NCI-H1417 treated with DMSO at 0.1 percent for 48 hours (cell line): ENCODE results near the gene CCDC83.
"Not testable (repeated sequence)": the region's sequence is repeated elsewhere in the genome, so short reads cannot be mapped to it uniquely, and the experiment has no call there.

Experiments used
- DNase-seq: peaks from one replicate; lab custom pipeline; 2025; lab: John Stamatoyannopoulos, UW

Gene CCDC83

DNA sequence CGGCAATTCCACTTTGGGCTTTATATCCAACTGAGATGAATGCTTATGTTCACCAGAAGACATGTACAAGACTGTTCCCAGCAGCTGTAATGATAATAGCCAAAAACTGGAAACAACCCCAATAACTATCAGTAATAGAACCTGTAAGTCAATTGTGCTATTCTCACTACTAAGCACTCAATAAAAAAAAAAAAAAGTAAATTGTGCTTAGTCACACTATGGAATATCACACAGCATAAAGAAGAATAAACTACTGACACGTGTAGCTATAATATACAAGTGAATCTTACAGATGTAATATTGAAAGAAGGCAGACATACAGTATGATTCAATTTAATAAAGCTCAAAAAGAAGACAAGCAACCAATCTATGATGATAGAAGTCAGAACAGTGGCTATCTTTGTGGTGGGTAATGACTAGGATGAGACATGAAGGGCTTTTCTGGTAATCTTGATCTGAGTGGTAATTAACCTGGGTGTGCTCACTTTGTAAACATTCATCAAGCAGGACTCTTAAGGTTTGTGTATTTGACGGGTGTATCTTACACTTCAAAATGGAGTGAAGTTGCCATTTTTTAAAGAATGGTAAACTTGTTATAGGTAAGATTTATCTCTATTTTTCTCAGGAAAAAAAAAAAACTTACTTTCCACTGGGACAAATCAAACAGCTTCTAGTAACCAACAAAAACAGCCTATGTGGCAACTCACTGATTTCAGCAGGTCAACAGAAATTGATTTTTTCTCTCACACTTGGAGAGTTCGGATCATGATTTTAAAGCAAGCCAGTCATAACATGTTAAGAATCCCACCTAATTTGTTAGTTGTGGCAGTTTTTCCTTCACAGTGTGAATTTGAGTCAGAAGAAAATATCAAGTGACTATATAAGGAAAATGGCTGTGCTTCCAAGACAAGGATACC is 84.2 kb downstream of the CCDC83 start:
- DNase-seq: no peak

DNA sequence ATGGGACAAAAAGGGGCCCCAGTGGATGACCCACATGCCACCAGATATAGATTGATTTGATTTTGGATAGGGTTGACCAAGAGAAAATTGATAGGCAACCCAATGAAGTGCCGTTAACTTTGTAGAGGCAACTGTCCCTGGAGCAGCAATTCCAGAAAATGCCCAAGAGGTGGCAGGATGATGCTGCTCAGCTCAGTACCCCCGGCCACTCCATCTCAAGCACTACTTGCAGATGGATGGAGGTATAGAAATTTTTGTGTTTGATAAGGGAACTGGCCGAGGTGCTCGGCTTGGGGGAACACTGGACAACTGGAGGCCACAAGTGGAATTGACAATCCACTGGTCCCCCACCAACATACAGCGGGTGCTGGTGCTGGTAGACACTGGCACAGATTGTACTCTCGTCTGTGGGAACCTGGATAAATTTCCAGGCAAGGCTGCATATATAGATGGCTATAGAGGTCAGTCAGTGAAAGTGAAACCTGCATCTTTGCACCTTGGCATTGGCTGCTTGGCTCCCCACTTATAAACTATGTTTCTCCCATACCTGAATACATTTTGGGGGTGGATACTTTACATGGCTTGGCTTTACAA is 86.3 kb downstream of the CCDC83 start:
- no peak for DNase-seq

DNA sequence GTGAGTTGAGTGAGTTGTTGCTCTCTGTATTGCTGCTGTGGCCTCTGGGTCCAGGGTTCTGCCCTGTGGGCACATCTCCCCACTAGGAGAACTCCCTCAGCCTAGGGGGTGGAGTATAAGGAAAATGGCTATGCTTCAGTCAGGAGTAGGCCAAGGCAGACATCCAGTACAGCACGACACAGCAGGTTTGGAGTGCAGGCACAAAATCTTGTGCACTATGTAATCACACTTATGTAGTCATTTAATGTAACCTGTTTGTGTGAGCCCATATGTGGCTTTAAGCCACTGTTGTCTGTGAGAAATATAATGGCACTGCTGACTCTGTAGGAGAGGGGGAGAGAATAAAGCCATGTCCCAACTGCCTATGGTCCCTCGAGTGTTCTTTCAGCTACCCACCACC is 90.1 kb downstream of the CCDC83 start:
- no peak for DNase-seq

DNA sequence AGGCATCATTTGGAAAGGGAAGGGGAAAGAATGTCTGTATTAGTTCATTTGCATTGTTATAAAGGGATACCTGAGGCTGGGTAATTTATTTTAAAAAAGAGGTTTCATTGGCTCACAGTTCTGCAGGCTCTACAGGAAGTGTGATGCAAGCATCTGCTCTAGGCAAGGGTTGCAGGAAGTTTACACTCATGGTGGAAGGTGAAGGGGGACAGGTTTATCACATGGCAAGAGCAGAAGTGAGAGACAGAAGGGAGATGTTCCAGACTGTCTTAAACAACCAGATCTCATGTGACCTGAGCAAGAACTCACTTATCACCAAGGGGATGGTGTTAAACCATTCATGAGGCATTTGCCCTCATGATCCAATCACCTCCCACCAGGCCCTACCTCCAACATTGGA is 90.6 kb downstream of the CCDC83 start:
- DNase-seq: no peak

DNA sequence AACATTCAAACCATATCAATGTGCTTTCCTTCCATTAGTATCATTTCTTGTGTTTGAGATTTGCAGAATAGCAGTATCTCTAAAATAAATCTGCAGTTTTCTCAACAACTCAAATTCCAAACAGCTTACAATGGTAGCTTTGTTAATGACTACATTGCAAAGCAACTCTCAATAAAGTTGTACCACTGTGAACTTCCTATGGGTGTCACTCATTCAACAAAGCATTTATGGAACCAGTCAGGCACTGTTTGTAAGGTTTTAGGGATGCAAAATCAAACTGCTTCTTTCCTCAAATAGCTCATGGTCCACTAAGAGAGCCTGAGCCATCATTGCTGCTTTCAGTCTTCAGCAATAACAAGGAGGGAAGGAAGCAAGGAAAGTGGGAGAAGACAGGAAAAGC is 91.0 kb downstream of the CCDC83 start:
- no peak for DNase-seq

DNA sequence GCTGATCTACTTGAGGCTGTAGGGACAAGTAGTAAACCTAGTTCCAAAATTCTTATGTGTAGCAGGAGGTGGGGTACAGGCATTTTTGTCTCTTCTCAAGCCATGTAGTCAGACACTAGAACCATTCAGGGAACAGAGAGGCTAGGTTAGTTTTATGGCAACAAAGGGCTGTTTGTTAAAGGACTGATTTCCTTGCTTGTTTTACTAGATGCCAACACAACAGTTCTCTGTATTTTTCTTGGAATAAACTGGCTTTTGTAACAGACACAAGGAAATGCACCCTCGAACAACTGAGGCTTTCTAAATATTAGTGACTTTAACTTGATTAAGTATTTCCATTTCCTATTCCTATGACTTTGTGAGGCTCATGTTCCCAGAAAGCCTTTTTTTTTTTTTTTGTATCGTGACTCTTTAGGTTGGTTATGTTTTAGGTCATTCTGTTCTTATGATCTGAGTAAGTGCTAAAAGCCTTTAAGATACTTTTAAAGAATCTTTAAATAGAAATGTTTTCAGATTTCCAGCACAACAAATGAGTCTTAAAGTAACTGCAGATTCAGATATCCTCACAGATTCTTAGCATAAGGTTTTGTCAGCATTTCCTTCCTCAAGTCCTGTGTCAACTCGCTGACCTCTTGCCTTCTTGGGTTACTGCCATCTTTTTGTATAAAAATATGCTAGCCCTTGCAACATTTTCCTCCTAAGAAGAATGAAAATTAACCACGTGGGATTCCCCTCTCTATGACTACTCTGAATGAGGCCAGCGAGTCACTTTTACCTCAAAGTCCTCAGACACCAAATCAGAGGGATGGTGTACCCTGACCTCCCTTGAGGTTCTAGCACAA is 92.5 kb downstream of the CCDC83 start:
- DNase-seq: no peak

DNA sequence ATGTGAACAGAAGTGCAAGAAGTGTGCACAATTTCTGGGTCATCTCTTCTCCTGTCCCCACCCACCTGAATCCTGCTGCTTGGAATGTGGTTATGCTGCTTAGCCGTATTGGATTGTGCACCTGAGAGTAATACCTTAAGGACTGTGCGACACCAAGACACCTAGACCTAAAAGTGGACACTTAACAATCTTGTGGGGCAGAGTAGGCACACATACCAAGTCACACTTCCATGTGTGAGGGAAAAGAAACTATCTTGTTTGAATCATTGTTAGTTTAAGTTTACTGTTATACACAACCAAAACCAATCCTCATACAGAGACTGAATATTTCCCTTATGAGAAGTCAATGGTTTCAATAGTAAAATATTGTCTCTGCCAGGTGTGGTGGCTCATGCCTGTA is 93.7 kb downstream of the CCDC83 start:
- no peak for DNase-seq

DNA sequence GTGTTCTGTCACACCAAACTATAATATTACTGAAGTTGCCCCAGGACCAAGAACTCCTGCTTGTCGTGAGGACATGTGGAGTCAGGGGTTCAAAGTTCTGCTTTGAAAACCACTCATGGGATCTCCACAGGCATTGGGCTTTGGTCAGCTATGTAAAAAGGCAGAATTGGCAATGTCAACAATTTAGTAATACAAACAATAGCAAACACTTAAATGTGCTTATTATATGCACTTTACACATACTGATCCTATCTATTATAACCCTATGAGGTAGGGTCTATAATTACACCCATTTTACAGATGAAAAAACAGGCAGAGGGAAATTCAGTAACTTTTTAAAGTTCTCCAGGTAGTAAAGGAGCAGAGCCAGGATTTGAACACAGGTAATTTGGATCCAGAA is 94.6 kb downstream of the CCDC83 start:
- DNase-seq: no peak

DNA sequence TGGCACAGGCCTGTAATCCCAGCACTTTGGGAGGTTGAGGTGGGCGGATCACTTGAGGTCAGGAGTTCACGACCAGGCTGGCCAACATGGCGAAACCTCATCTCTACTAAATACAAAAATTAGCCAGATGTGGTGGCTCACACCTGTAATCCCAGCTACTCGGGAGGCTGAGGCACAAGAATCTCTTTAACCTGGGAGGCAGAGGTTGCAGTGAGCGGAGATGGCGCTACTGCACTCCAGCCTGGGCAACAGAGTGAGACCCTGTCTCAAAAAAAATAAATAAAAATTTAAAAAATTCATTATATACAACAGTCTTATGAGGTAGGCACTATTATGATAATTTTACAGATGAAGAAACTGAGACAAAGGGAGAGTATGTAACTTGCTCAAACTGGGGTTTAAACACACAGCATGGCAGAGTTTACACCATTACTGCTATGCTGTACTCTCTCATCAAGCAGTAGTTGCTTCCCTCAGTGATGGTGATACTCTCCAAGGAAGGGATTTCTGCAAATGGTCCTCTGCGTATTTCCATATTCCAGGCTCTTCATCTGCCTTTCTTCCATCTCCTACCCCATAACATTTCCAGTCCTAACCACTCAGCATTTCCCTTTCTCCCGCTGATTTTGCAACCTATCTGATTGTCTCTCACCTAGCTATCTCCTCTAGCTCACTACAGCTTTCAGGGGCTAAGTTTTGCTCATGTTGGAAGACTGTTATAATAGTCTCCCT is 95.3 kb downstream of the CCDC83 start:
- no peak for DNase-seq

DNA sequence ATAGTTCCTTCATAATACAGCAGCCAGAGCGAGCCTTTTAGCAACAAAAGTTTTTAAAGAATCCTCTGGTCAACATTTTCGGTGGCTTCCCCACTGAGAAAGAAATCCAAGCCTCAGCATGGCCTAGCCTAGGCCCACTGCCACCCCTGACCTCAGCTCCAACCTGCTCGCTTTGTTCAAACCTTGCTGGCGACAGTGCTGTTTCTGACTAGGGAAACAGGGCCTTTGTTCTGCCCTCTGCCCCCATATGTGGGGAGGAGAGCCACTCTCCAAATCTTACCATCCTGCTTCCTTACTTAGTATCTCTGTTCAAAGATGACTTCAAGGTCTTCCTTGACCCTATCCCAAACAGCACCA is 95.8 kb downstream of the CCDC83 start:
- DNase-seq: no peak

DNA sequence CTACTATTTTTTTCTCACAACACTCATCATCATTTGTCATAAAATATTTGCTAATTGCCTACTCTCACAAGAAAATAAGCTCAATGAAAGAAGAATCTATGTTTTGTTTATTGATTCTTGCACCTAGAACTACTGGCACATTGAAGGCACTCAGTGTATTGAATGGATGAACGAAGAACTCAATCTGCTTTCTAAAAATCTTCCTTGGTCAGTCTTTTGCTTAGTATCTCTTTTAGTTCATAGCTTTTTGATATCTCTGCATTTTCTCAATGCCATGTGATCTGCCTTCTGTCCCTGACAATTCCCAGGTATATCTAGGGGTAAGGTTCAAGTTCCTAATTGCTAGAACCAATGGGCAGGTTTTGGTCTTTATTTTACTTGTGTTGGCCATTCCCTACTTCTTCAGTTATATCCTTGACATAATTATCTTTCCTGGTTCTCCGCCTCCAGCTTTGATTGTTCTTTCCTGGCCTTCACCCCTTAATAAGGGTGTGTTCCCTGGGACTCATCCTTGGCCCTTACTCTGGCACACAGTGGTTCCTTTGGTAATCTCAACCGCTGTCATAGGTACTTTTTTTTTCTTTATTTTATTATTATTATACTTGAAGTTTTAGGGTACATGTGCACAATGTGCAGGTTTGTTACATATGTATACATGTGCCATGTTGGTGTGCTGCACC is 96.4 kb downstream of the CCDC83 start:
- no peak for DNase-seq

DNA sequence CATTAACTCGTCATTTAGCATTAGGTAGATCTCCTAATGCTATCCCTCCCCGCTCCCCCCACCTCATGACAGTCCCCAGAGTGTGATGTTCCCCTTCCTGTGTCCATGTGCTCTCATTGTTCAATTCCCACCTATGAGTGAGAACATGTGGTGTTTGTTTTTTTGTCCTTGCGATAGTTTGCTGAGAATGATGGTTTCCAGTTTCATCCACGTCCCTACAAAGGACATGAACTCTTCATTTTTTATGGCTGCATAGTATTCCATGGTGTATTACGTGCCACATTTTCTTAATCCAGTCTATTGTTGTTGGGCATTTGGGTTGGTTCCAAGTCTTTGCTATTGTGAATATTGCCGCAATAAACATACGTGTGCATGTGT is 96.9 kb downstream of the CCDC83 start:
- not testable (repeated sequence) for DNase-seq

DNA sequence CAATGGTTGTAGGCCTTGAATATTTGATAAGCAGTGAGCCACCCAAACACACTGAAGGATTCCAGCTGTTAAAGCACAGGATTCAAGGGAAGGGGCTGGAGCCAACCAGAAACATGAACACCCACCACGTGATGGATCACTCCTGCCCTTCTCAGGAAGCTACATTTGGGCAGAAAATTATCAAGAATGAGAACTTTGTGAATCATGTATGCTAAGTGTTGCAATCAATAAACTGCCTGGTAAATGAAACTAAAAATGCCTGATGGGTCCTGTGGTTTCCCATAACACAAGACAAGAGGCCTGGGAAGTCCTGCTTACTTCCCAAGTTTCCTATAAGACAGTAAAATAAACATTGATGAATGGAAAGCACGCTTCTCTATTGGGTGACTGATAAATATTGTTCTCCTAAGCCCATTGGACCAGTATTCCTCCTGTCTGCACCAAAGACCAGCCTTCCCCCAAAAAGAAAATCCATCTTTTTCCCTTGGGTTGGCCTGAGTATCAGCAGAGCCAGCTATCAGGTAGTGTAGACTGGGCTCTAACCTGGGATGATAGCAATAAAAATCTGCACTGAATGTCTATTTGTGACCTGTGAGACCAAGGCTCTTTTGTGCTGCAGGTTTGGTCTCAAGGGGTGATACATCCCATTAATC is 98.4 kb downstream of the CCDC83 start:
- no peak for DNase-seq

DNA sequence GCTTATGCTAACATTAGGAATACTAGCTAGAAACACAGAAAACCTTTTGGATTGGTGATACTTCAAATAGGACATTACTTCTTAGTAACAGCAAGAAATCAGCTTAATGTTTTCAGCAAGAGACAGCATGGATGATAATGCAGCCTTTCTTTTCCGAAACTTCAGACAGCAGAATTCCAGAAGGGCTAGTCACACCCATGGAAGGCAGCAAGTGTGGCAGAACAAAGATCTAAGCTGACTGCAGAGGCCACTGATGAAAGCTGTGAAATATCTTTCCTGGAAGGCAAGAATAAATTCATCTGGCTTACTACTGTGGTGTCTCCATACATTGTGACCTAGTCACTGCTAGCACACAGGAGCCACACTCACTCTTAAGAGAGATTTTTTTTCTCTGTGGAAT is 100.3 kb downstream of the CCDC83 start:
- DNase-seq: no peak

DNA sequence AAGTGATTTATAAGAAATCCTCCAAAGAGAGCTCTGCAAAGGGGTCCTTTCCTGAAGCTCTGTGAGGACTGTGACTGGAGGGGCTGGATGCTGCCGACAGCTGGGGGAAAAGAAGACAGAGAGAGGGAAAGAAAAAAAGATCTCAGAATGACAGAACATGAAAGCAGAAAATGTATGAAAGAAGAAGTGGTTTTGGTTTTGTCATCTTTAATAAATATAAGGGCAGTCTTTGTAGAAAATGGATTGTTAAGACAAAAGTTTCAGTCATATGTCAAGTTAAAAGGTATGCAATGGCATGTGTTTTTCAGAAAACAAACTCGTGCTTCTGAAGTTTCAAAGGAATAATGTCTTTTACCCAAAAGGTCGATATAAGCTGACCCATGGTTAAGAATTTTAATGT is 105.5 kb downstream of the CCDC83 start:
- no peak for DNase-seq

DNA sequence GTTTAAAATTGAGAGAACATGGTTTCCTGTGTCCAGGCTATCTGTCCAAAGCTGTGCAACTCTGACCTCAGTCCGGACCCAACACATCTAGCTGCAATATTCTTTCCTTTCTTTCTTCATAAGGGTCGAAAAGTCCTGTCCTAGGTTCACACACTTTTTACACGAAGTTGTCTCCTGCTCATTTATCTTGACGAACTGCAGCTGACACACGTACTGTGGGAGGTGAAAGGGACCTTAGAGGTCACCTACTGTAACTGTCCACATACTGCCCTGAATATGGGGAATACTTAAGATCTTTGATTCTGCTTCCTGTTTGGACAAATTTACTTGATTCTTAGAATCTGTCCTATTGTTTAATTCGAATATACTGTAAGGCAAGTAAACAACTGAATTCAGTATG is 105.9 kb downstream of the CCDC83 start:
- no peak for DNase-seq

DNA sequence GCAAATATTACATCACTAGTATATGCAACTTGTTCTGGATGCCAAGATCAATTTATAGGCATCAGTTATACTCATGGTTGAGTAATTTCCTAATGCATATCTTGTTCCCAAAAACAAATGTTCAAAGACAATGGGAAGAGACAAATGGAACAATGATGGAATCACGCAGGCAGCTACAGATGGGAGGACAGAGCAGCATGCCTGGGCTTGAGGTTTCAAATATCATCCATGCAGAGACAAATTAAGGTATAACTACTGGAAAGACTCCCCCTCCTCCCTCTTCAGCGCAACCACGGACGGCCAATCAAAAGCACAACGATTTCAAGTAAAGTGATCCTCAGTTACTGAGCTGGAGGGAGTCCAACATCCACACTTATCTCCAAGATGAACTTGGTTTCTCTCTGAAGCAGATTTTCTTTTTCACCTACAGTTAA is 106.8 kb downstream of the CCDC83 start:
- no peak for DNase-seq

DNA sequence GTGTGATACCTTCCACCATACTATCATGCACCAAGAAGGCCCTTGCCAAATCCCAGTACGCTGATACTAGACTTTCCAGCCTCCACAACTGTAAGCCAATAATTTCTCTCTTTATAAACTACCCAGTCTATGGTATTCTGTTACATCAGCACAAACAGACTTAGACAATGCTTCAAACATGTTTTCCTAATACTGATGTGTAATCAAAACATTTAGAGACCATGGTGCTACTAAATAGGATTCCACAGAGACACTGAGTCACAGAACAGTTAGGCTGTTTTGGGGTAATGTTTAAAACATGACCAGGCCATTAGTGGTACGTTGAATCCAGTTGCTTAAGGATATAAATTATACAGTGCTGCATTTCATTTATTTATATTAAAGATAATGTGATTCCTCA is 110.0 kb downstream of the CCDC83 start:
- no peak for DNase-seq

DNA sequence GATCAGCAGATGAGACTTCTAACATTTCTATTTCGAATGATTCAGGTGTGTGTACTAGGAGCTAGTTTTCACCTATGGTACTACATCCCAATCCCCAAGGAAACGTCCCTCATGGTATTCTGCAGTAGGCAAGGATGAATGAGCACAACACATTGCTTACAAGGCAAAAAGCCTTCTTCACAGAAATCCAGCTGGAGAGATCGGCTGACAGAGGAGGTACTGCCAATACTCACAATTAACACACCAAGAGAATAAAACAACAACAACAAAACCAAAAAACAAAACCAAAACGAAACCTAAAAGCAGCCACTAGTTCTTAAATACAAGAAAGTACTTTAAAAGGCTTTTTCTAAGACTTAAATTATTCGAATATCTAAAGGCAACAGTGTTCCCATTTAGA is 112.3 kb downstream of the CCDC83 start:
- DNase-seq: no peak
